Keratinocyte (primary cell): ENCODE data around the gene ROS1. TPM values are rescaled to one million over a fixed set of nuclear protein-coding genes. Genes with fewer than 3 reads are reported as not detected.

Source experiments
- DNase-seq: peaks from one replicate; pipeline ENCODE4 v3.0.0-alpha.2; 2011; ENCODE audit warnings: low read depth, missing footprints, low spot score
- FAIRE-seq: peaks from 2 replicates; lab custom pipeline; 2011; peaks lifted over from hg19 to GRCh38; lab: Jason Lieb, UNC
- H2AFZ ChIP-seq: 2 replicates; pipeline ENCODE4 v1.6.0; 2012; ENCODE audit warnings: low read length, control low read depth, inconsistent platforms; ENCODE audit not compliant: control insufficient read depth
- H3K27ac ChIP-seq: 2 replicates; pipeline ENCODE4 v1.5.1; 2011; ENCODE audit warnings: low read length; ENCODE audit not compliant: control insufficient read depth, insufficient read depth
- H3K27me3 ChIP-seq: 3 replicates; pipeline ENCODE4 v1.6.0; 2011; ENCODE audit warnings: low read length; ENCODE audit not compliant: control insufficient read depth, insufficient read depth; ENCODE audit errors: extremely low read depth
- H3K36me3 ChIP-seq, 2 experiments: 2 replicates in 1 of 2; 3 replicates in 1 of 2; pipeline ENCODE4 v1.5.1; 2011; ENCODE audit warnings: low read length in 2 of 2, mild to moderate bottlenecking in 1 of 2; ENCODE audit not compliant: control insufficient read depth in 2 of 2, insufficient read depth in 2 of 2; ENCODE audit errors: extremely low read depth in 1 of 2
- H3K4me1 ChIP-seq: 3 replicates; pipeline ENCODE4 v1.5.1; 2011; ENCODE audit warnings: low read length; ENCODE audit not compliant: control insufficient read depth, insufficient read depth; ENCODE audit errors: extremely low read depth
- H3K4me2 ChIP-seq: 3 replicates; pipeline ENCODE4 v1.6.0; 2011; ENCODE audit warnings: low read depth, low read length; ENCODE audit not compliant: control insufficient read depth, insufficient read depth; ENCODE audit errors: extremely low read depth
- H3K4me3 ChIP-seq, 3 experiments: fragments of 200-600 bp in 1 of 3; sonication (generic) in 1 of 3; 2 replicates in 2 of 3; 3 replicates in 1 of 3; pipeline ENCODE4 v1.5.1; 2011 to 2016; ENCODE audit warnings: low read length in 3 of 3, mild to moderate bottlenecking in 3 of 3, control low read depth in 2 of 3, inconsistent platforms in 1 of 3, low read depth in 1 of 3, mixed read lengths in 1 of 3, mixed run types in 1 of 3, moderate library complexity in 1 of 3; ENCODE audit not compliant: control insufficient read depth in 2 of 3, insufficient read depth in 2 of 3; ENCODE audit errors: extremely low read depth in 1 of 3
- H3K79me2 ChIP-seq: 2 replicates; pipeline ENCODE4 v1.6.0; 2012; ENCODE audit warnings: low read length; ENCODE audit not compliant: control insufficient read depth, insufficient read depth
- H3K9ac ChIP-seq: 3 replicates; pipeline ENCODE4 v1.6.0; 2011; ENCODE audit warnings: low read length; ENCODE audit not compliant: control insufficient read depth, insufficient read depth; ENCODE audit errors: extremely low read depth
- H3K9me1 ChIP-seq: 3 replicates; pipeline ENCODE4 v1.6.0; 2011; ENCODE audit warnings: low read length; ENCODE audit not compliant: control insufficient read depth, insufficient read depth; ENCODE audit errors: extremely low read depth
- H3K9me3 ChIP-seq: 2 replicates; pipeline ENCODE4 v1.5.1; 2012; ENCODE audit warnings: low read depth, low read length; ENCODE audit not compliant: control insufficient read depth
- H4K20me1 ChIP-seq: 3 replicates; pipeline ENCODE4 v1.6.0; 2011; ENCODE audit warnings: low read length; ENCODE audit not compliant: control insufficient read depth, insufficient read depth; ENCODE audit errors: extremely low read depth
- CTCF ChIP-seq, 3 experiments: IDR thresholded peaks in 1 of 3; conservative IDR thresholded peaks in 1 of 3; optimal IDR thresholded peaks in 1 of 3; 2 replicates in 2 of 3; 3 replicates in 1 of 3; pipeline versions ENCODE3 to v1.5.1; 2011; ENCODE audit warnings: low read length in 3 of 3, mild to moderate bottlenecking in 3 of 3, moderate library complexity in 2 of 3, control low read depth in 1 of 3, inconsistent platforms in 1 of 3; ENCODE audit not compliant: insufficient read depth in 2 of 3; ENCODE audit errors: extremely low read depth in 1 of 3
- EZH2 ChIP-seq: IDR thresholded peaks from one replicate; pipeline ENCODE4 v1.6.1; 2012; ENCODE audit warnings: inconsistent platforms, mild to moderate bottlenecking, low read length, moderate library complexity
- dilution Hi-C: fragments of 300-500 bp; cut with MboI; formaldehyde crosslinking; loops from one replicate; pipeline ENCODE4 v1.7.0; 2020; ENCODE audit warnings: low sequenced_read_pairs; ENCODE audit not compliant: extremely low pct_ligation_motif_present
- polyA plus RNA-seq, 5 experiments: library from polyadenylated mRNA; depleted of rRNA in 3 of 5; stranded (reverse) in 3 of 5; stranded (forward) in 1 of 5; unstranded in 1 of 5; fragments of >200 nt; gene quantifications; 1 replicate in 1 of 5; 2 replicates in 3 of 5; 3 replicates in 1 of 5; pipeline versions ENCODE4 v1.2.1 to v1.2.3, GENCODE V29; 2011 to 2012; ENCODE audit warnings: missing spikeins in 2 of 5, low read depth in 1 of 5, low replicate concordance in 1 of 5

The ROS1 gene
- polyA plus RNA-seq, 1 donor (not counting 4 experiments of a cell fraction or from before 2014, with no cell fraction given), result 0.16 TPM

DNA sequence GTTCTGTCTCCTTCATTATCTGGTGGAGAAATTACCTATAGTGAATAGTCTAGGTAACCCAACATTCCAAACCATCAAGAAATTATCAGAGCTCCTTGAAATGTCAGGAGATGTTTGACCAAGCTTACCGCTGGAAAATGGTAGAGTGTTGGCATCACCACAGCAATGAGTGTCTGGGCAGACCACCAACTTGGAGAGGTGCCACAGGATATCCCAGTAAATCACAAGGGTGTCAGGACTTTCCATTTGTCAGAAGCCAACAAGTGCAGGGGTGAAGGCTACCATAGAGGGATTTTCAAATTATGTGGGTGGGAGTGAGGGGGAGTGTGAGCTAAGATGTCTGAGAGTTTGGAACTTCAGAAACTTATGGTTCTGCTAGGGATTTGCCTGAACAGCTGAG, 87.2 kb downstream of the ROS1 start:
- Histone ChIP-seq H3K4me2 (no peak overlapping the region), H3K36me3 (no peaks in the 10 kb centered on the region), H3K9ac (no peak overlapping the region), H3K4me1 (no peaks in the 10 kb centered on the region), H3K4me3 (no peak overlapping the region), H3K79me2 (no peaks in the 10 kb centered on the region), H3K9me1 (no peaks in the 10 kb centered on the region), H4K20me1 (no peaks in the 10 kb centered on the region), H2AFZ (no peak overlapping the region), H3K27ac (no peak overlapping the region), H3K9me3 (no peaks in the 10 kb centered on the region), H3K27me3 (no peaks in the 10 kb centered on the region)
- DNase-seq (no peak), FAIRE-seq (no peak)
- dilution Hi-C loops, result no loop called here
- TF ChIP-seq EZH2 (no peak), CTCF (optimal IDR thresholded peaks at IDR 0.05 in 1 of 3, IDR thresholded peaks at IDR 0.05 in 1 of 3, conservative IDR thresholded peaks at IDR 0.05 in 1 of 3; ENCODE audit: extremely low read depth in 1 of 3, insufficient read depth in 2 of 3, low read length in 3 of 3) (no peak)

DNA sequence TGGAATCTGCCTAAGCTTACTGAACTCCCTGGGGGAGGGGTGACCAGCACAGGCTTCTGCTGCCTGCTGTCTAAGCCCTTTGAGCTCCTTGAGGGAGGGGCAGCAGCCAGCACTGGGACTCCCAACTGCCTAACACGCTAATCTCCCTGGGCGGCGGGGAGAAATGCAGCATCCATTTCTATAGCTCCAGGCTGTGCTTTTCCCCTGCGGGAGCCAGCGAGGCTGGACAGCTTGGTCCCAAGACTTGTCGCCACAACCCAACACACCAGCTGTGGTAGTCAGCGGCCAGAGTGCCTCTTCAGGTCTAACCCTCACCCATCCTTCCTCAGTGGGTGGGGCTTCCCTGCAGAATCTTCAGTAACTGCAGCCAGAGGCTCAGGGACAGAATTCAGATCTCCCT, 95.8 kb downstream of the ROS1 start:
- FAIRE-seq, result no peak
- no peak overlapping the region for H3K4me2 ChIP-seq
- TF ChIP-seq EZH2 (no peak), CTCF (optimal IDR thresholded peaks at IDR 0.05 in 1 of 3, IDR thresholded peaks at IDR 0.05 in 1 of 3, conservative IDR thresholded peaks at IDR 0.05 in 1 of 3; ENCODE audit: extremely low read depth in 1 of 3, insufficient read depth in 2 of 3, low read length in 3 of 3) (no peak)
- no peak overlapping the region for H2AFZ ChIP-seq
- no peak overlapping the region for H3K9ac ChIP-seq
- no peaks in the 10 kb centered on the region for H3K9me3 ChIP-seq
- H3K4me1 ChIP-seq, result no peaks in the 10 kb centered on the region
- no peaks in the 10 kb centered on the region for H3K27me3 ChIP-seq
- no peak for DNase-seq
- no peaks in the 10 kb centered on the region for H3K9me1 ChIP-seq
- dilution Hi-C loops, result no loop called here
- H4K20me1 ChIP-seq, result no peaks in the 10 kb centered on the region
- H3K79me2 ChIP-seq, result no peaks in the 10 kb centered on the region
- H3K27ac ChIP-seq, result no peak overlapping the region
- no peaks in the 10 kb centered on the region for H3K36me3 ChIP-seq
- no peak overlapping the region for H3K4me3 ChIP-seq
